Neural cell (in vitro differentiated cells): Measurements from ENCODE around the gene TMEM255B. TPM values are rescaled to one million over a fixed set of nuclear protein-coding genes. Genes with fewer than 3 reads are reported as not detected.

Experiments used
- H2AFZ ChIP-seq: fragments of 200-600, 300-800 bp; sonication (generic), shearing (Covaris generic); 2 replicates; pipeline ENCODE4 v1.6.0; 2014; ENCODE audit warnings: low read depth, mild to moderate bottlenecking, antibody characterized with exemption, low read length, moderate library complexity
- H3F3A ChIP-seq: fragments of 200-600 bp; shearing (Covaris generic); 2 replicates; pipeline ENCODE4 v1.6.1; 2016; ENCODE audit warnings: mild to moderate bottlenecking, moderate library complexity, mixed read lengths, antibody characterized with exemption, low read length; ENCODE audit not compliant: insufficient read depth, poor library complexity, severe bottlenecking
- H3K27ac ChIP-seq: fragments of 200-600, 300-800 bp; sonication (generic), shearing (Covaris generic); 2 replicates; pipeline ENCODE4 v1.5.1; 2014; ENCODE audit warnings: mild to moderate bottlenecking, low read length, moderate library complexity
- H3K27me3 ChIP-seq: fragments of 300-800, 200-600 bp; sonication (generic), shearing (Covaris generic); 2 replicates; pipeline ENCODE4 v1.6.0; 2014; ENCODE audit warnings: mild to moderate bottlenecking, low read depth, low read length, moderate library complexity; ENCODE audit not compliant: insufficient read depth
- H3K36me3 ChIP-seq: fragments of 300-800, 200-600 bp; sonication (generic), shearing (Covaris generic); 2 replicates; pipeline ENCODE4 v1.5.1; 2014; ENCODE audit warnings: mild to moderate bottlenecking, antibody characterized with exemption, low read length, moderate library complexity; ENCODE audit not compliant: insufficient read depth
- H3K4me2 ChIP-seq: fragments of 300-800, 200-600 bp; sonication (generic), shearing (Covaris generic); 2 replicates; pipeline ENCODE4 v1.6.0; 2014; ENCODE audit warnings: mild to moderate bottlenecking, low read length
- H3K4me3 ChIP-seq: fragments of 300-800, 200-600 bp; sonication (generic), shearing (Covaris generic); 2 replicates; pipeline ENCODE4 v1.5.1; 2014; ENCODE audit warnings: mild to moderate bottlenecking, low read length, moderate library complexity
- H3K79me2 ChIP-seq: fragments of 200-600 bp; shearing (Covaris generic); replicated peaks from 2 replicates; pipeline ENCODE4 v1.6.0; 2014; ENCODE audit warnings: mild to moderate bottlenecking, low read length, moderate library complexity; ENCODE audit not compliant: insufficient read depth
- H3K9ac ChIP-seq: fragments of 300-800, 200-600 bp; sonication (generic), shearing (Covaris generic); 2 replicates; pipeline ENCODE4 v1.6.1; 2016; ENCODE audit warnings: mild to moderate bottlenecking, low read length, mixed read lengths
- H3K9me2 ChIP-seq: fragments of 200-600 bp; shearing (Covaris generic); 2 replicates; pipeline ENCODE4 v1.6.1; 2016; ENCODE audit warnings: mild to moderate bottlenecking, low read length, mixed read lengths; ENCODE audit not compliant: insufficient read depth
- H3K9me3 ChIP-seq: fragments of 200-600, 300-800 bp; sonication (generic), shearing (Covaris generic); 2 replicates; pipeline ENCODE4 v1.6.1; 2016; ENCODE audit warnings: mild to moderate bottlenecking, mixed run types, low read length, moderate library complexity, mixed read lengths
- H4K20me1 ChIP-seq: fragments of 200-600 bp; shearing (Covaris generic); 2 replicates; pipeline ENCODE4 v1.6.1; 2016; ENCODE audit warnings: mild to moderate bottlenecking, mixed run types; ENCODE audit not compliant: insufficient read depth
- CTCF ChIP-seq: fragments of 450-650 bp; IDR thresholded peaks from 2 replicates; pipeline ENCODE4 v1.5.1; 2014; ENCODE audit warnings: antibody characterized with exemption, mild to moderate bottlenecking, moderate library complexity; ENCODE audit not compliant: poor library complexity, severe bottlenecking
- EP300 ChIP-seq: fragments of 450-650 bp; conservative IDR thresholded peaks from 2 replicates; pipeline ENCODE4 v1.6.1; 2014; ENCODE audit warnings: antibody characterized with exemption, mild to moderate bottlenecking, moderate library complexity; ENCODE audit not compliant: poor library complexity, severe bottlenecking
- EZH2 ChIP-seq: fragments of 200-600, 300-800 bp; shearing (Covaris generic), sonication (generic); IDR thresholded peaks from 2 replicates; pipeline ENCODE4 v1.6.1; 2014; ENCODE audit warnings: antibody characterized with exemption, low read length, borderline replicate concordance, mild to moderate bottlenecking; ENCODE audit not compliant: insufficient read depth, poor library complexity, severe bottlenecking
- MXI1 ChIP-seq: fragments of 450-650 bp; conservative IDR thresholded peaks from 2 replicates; pipeline ENCODE4 v1.6.1; 2014; ENCODE audit warnings: antibody characterized with exemption, mild to moderate bottlenecking; ENCODE audit not compliant: poor library complexity, severe bottlenecking
- POLR2AphosphoS5 ChIP-seq: IDR thresholded peaks from 2 replicates; pipeline ENCODE4 v1.6.1; 2012
- RAD21 ChIP-seq: fragments of 450-650 bp; conservative IDR thresholded peaks from 2 replicates; pipeline ENCODE4 v1.6.1; 2014; ENCODE audit warnings: antibody characterized with exemption, mild to moderate bottlenecking, moderate library complexity
- REST ChIP-seq: IDR thresholded peaks from 2 replicates; pipeline ENCODE4 v1.6.1; 2012; ENCODE audit warnings: borderline replicate concordance
- SMC3 ChIP-seq: fragments of 450-650 bp; conservative IDR thresholded peaks from 2 replicates; pipeline ENCODE4 v1.6.1; 2014; ENCODE audit warnings: antibody characterized with exemption, mild to moderate bottlenecking, moderate library complexity; ENCODE audit not compliant: poor library complexity
- TAF1 ChIP-seq: IDR thresholded peaks from 2 replicates; pipeline ENCODE4 v1.6.1; 2012; ENCODE audit warnings: low read depth
- polyA plus RNA-seq: library from polyadenylated mRNA; depleted of rRNA; stranded (reverse); fragments of >200 nt; gene quantifications from 2 replicates; pipeline ENCODE4 v1.2.3, GENCODE V29; 2014

TMEM255B gene
- polyA plus RNA-seq, 1 donor from 2014 or later = not detected

GRCh38 chr13:113736258-113736731, 22.7 kb upstream of the TMEM255B start:
- Histone ChIP-seq H4K20me1 (no peaks in the 10 kb centered on the region), H3K9me2 (no peaks in the 10 kb centered on the region), H3K4me3 (no peak overlapping the region), H3K9me3 (no peaks in the 10 kb centered on the region), H3K36me3 (no peaks in the 10 kb centered on the region), H3K4me2 (no peak overlapping the region), H3K79me2 (no peaks in the 10 kb centered on the region), H3K27me3 (no peaks in the 10 kb centered on the region), H3F3A (no peaks in the 10 kb centered on the region), H2AFZ (no peak overlapping the region), H3K9ac (no peak overlapping the region), H3K27ac (no peak overlapping the region)
- TF ChIP-seq RAD21 (no peak), MXI1 (no peak), EP300 (no peak), TAF1 (no peak), SMC3 (no peak), REST (no peak), EZH2 (no peak), CTCF (no peak), POLR2AphosphoS5 (no peak)

- no peaks in the 10 kb centered on the region for H3F3A ChIP-seq
- TF ChIP-seq TAF1 (no peak), RAD21 (no peak), POLR2AphosphoS5 (no peak), EP300 (no peak), EZH2 (no peak), SMC3 (no peak), CTCF (no peak), MXI1 (no peak), REST (no peak)
- H2AFZ ChIP-seq = no peak overlapping the region
- H4K20me1 ChIP-seq = no peaks in the 10 kb centered on the region
- no peaks in the 10 kb centered on the region for H3K9me2 ChIP-seq
- no peak overlapping the region for H3K9ac ChIP-seq
- H3K36me3 ChIP-seq = no peaks in the 10 kb centered on the region
- no peak overlapping the region for H3K4me2 ChIP-seq
- H3K27ac ChIP-seq = no peak overlapping the region
- no peaks in the 10 kb centered on the region for H3K79me2 ChIP-seq
- H3K4me3 ChIP-seq = no peak overlapping the region
- no peaks in the 10 kb centered on the region for H3K9me3 ChIP-seq
- no peaks in the 10 kb centered on the region for H3K27me3 ChIP-seq
Measured at GRCh38 chr13:113737803-113738202, 21.2 kb upstream of the TMEM255B start.
